Measurements from ENCODE around the gene RHEBL1.
"Not testable (repeated sequence)": the region's sequence is repeated elsewhere in the genome, so short reads cannot be mapped to it uniquely, and the experiment has no call there.

RHEBL1 gene

DNA sequence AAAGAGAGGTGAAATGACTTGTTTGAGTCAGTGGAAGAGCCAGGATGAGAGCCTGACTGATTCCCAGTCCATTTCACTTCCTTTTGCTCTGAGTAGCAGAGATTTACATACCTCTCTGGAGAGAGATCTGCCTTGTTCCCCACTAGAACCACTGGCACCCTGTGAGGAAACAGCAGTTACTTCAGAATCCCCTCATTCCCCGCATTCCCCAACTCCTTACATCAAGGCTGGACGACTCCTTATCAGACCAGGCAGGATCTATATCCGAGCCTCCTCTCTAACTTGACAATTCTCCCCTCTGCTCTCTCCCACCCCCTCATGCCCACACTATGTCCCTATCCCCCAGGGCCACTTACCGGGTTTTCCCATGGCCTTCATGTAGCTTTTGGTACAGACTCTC is 3.7 kb downstream of the RHEBL1 start:
- Mint-ChIP-seq H3K36me3 (ENCODE audit: low read depth) (no peaks in the 10 kb centered on the region), H3K9me3 (no peaks in the 10 kb centered on the region), H3K27ac (no peak overlapping the region), H3K4me1 (peaks cover 25% of the 10 kb centered on the region), H3K4me3 (peak overlapping the region in 1 of 3 experiments; percentile 62), H3K27me3 (ENCODE audit: low read depth) (peaks cover 13% of the 10 kb centered on the region)
- TF ChIP-seq, protein P1, sequence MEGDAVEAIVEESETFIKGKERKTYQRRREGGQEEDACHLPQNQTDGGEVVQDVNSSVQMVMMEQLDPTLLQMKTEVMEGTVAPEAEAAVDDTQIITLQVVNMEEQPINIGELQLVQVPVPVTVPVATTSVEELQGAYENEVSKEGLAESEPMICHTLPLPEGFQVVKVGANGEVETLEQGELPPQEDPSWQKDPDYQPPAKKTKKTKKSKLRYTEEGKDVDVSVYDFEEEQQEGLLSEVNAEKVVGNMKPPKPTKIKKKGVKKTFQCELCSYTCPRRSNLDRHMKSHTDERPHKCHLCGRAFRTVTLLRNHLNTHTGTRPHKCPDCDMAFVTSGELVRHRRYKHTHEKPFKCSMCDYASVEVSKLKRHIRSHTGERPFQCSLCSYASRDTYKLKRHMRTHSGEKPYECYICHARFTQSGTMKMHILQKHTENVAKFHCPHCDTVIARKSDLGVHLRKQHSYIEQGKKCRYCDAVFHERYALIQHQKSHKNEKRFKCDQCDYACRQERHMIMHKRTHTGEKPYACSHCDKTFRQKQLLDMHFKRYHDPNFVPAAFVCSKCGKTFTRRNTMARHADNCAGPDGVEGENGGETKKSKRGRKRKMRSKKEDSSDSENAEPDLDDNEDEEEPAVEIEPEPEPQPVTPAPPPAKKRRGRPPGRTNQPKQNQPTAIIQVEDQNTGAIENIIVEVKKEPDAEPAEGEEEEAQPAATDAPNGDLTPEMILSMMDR (IDR thresholded peaks at IDR 0.05; ENCODE audit: unreplicated experiment in 3 of 3), result no peak

DNA sequence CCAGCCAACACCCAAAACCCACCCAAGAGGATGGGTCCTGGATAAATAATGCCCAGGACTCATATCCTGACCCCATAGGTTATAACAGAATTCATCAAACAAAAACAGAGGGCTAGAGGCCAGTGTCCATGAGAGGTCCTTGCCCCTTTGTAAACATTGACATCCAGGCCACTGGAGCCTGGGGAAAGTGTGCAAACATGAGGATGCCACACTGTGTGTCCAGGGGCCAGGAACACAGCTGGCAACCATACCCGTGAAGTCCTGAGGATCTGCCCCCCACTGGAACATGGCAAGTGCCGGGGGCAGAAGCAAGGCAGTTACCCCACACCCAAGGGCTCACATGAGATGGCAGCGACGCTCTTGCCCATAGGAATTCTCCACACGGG is 5.0 kb downstream of the RHEBL1 start:
- Mint-ChIP-seq H3K27me3 (ENCODE audit: low read depth) (peaks cover 13% of the 10 kb centered on the region), H3K27ac (no peak overlapping the region), H3K36me3 (ENCODE audit: low read depth) (no peaks in the 10 kb centered on the region), H3K4me3 (no peak overlapping the region), H3K9me3 (no peaks in the 10 kb centered on the region), H3K4me1 (peaks cover 21% of the 10 kb centered on the region)
- TF ChIP-seq, protein P1 (IDR thresholded peaks at IDR 0.05; ENCODE audit: unreplicated experiment in 3 of 3), result no peak

DNA sequence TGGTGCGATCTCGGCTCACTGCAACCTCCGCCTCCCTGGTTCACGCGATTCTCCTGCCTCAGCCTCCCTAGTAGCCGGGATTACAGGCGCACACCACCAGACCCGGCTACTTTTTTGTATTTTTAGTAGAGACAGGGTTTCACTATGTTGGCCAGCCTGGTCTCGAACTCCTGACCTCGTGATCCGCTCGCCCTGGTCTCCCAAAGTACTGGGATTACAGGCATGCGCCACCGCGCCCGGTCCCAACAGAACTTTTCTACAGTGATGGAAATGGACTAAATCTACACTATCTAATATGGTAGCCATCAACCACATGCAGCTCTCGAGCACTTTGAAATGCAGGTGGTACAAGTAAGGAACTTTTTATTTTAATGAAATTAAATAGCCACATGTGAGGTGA is 7.9 kb downstream of the RHEBL1 start:
- peaks cover 27% of the 10 kb centered on the region for H3K4me1 Mint-ChIP-seq

DNA sequence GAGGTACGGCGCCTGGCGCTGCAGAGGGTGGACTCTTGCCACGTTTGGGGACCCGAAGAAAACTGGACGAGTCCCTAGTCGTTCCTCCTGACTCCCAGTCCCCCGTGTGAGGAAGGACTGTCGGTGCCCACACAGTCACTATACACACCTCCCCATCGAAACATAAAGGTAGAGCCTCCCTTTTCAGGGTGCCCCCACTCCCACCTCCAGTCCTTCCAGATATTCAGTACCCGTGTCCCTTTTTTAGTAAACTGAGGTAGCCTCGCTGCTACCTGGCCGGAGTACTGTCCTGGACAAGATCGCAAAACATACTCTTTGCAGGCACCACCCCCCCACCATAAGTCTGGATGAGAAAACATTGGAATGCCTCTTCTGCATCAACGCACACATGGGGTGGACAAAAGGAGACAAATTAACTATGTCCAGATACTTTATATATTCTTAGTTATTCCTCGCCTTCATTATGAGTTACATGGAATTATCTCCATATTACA is 8.6 kb downstream of the RHEBL1 start:
- TF ChIP-seq, protein P1 (IDR thresholded peaks at IDR 0.05; ENCODE audit: unreplicated experiment in 3 of 3), result no peak
- no peaks in the 10 kb centered on the region for H3K36me3 Mint-ChIP-seq (ENCODE audit: low read depth)
- peak overlapping the region; percentile 92 to 99 (median 99) for H3K27ac Mint-ChIP-seq
- no peaks in the 10 kb centered on the region for H3K9me3 Mint-ChIP-seq
- H3K4me1 Mint-ChIP-seq, result peaks cover 34% of the 10 kb centered on the region
- peak overlapping the region; percentile 94 to 97 (median 96) for H3K4me3 Mint-ChIP-seq
- H3K27me3 Mint-ChIP-seq (ENCODE audit: low read depth), result no peaks in the 10 kb centered on the region

More for the DNA sequence above, 7.9 kb downstream of the RHEBL1 start:
- not testable (repeated sequence) for H3K27me3 Mint-ChIP-seq (ENCODE audit: low read depth); H3K27ac Mint-ChIP-seq; H3K36me3 Mint-ChIP-seq (ENCODE audit: low read depth); H3K9me3 Mint-ChIP-seq
- H3K4me3 Mint-ChIP-seq, result peak overlapping the region; percentile 94 to 97 (median 96)

DNA sequence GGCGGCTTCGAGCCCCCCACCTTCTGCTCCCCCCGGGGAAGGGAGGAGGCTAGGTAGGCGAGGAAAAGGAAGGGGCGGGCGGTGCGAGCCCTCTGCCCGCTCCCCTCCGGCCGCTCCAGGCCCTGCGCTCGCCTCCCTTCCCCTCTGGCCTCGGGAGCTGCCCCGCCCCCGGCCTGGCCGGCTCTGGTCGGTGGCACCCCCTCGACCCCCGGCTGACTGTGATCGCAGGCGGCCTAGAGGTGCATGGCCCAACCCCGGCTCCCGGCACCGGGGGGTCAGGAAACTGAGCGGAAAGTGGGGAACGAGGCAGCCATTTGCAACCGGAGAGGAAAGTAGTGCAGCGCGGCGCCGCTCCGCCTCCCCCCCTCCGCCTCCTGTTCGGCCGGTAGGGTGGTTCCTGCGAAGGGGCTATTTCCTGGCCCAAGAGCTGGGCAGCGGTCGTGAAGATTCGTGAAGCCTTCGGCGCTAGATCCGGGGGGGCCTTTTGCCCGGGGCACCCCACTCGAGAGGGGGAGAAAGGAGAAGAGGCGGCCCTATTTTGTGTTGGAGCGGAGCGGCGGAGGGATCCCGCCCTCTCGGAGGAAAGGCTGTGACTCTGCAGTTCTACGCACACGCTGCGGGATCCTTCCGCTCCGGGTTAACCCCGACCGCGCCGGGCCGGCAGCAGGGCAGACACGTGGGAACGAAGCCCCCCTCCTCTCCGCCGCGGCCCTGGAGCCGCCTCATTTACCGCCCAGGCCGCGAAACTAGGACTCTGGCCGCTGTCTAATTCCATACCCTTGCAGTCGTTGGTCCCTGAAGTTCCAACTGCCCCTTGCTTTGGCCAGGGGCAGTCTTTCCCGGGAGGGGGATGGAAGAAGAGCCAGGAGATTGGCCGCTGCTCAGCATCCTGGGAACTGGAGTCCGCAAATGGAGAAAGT is 9.3 kb downstream of the RHEBL1 start, which contains the start of gene KMT2D:
Gene KMT2D, minus strand, starts transcription at position 558 of the 920 bp plus-strand sequence. CDS start 5,470 bp downstream, outside the sequence.
- Mint-ChIP-seq H3K4me1 (peaks cover 41% of the 10 kb centered on the region), H3K36me3 (ENCODE audit: low read depth) (peaks cover 3% of the 10 kb centered on the region), H3K4me3 (peak within 1 kb of the TSS; percentile 95 to 97 (median 96)), H3K27ac (peak within 1 kb of the TSS; percentile 92 to 99 (median 99)), H3K9me3 (no peaks in the 10 kb centered on the region), H3K27me3 (ENCODE audit: low read depth) (no peaks in the 10 kb centered on the region)
- TF ChIP-seq, protein P1 (IDR thresholded peaks at IDR 0.05; ENCODE audit: unreplicated experiment in 3 of 3), result peak in 2 of 3 experiments; percentile 33 to 42

DNA sequence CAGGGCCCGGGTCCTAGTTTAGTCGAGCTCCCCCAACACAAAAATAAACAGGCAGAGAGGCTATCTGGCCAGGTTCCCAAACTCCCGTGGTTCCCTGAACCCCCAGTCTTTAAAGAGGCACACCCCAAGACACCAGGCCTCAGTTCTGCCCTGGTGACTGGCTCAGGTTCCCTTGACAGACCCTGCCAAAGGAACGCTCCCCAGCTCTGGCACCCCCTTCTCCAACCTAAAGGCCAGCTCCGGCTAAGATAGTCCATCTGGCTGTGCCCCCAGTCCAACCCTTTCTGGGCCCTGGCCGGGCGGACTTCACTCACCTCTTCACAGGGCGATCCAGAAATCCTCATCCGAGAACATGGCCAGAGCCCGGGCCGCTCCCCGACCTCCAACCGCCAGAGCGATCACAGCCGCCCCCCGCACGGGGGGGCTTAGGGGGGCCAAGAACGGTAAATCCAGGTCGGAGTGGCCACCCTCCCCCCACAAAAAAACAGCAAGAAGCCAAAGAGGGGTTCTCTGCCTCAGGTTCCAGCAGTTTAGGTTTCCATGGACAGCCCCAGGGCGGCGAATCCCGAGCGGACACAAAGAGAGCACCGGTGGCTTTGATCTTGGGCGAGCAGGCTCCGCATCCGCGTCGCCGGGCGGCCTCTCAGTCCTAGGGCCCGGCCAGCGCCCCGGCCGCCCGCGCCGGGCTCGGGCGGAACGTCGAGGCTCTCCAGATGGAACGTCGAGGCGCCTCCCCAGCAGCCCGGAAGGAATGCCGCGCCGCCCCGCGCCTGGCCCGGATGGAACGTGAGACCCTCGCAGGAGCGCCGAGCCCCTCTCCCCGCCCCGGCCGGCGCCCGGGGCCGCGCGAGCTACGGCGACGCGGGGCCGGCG is 10.2 kb downstream of the RHEBL1 start:
- Mint-ChIP-seq H3K4me1 (peaks cover 42% of the 10 kb centered on the region), H3K27me3 (ENCODE audit: low read depth) (no peaks in the 10 kb centered on the region), H3K4me3 (peak overlapping the region; percentile 95), H3K27ac (peak overlapping the region; percentile 68 to 94 (median 88)), H3K36me3 (ENCODE audit: low read depth) (peaks cover 10% of the 10 kb centered on the region), H3K9me3 (no peaks in the 10 kb centered on the region)
- TF ChIP-seq, protein P1 (IDR thresholded peaks at IDR 0.05; ENCODE audit: unreplicated experiment in 3 of 3), result no peak

All from nephron (organoid).